GM18870 (cell line): ENCODE results near the gene WDTC1.

Source experiments
- ATAC-seq: cut with Tn5 transposase; IDR thresholded peaks from one replicate; pipeline ENCODE4 v1.9.1; 2021; ENCODE audit warnings: moderate library complexity; ENCODE audit not compliant: unreplicated experiment

Gene WDTC1

GRCh38 chr1:27353629-27354028 lies 119.2 kb downstream of the WDTC1 start:
- ATAC-seq = no peak

GRCh38 chr1:27355683-27356082 lies 121.3 kb downstream of the WDTC1 start:
- ATAC-seq = no peak

- no peak for ATAC-seq
Observed at GRCh38 chr1:27356277-27356618, 121.8 kb downstream of the WDTC1 start.

- no peak for ATAC-seq
Observed at GRCh38 chr1:27356619-27357280, 122.3 kb downstream of the WDTC1 start.

GRCh38 chr1:27357281-27358037 lies 123.0 kb downstream of the WDTC1 start:
- no peak for ATAC-seq
